H1 (cell line): Measurements from ENCODE around the gene CCDC9B. TPM values are rescaled to one million over a fixed set of nuclear protein-coding genes. Genes with fewer than 3 reads are reported as not detected.

Experiments
- CTCF ChIA-PET: fragments of 300-600 bp; sonication (Branson Sonifier 250); formaldehyde crosslinking; loops from one replicate; lab custom pipeline; 2021; ENCODE audit not compliant: partially characterized antibody; lab: Charles Lee
- POLR2A ChIA-PET: fragments of 300-600 bp; sonication (Branson Sonifier 250); formaldehyde crosslinking; loops from one replicate; lab custom pipeline; 2021; ENCODE audit warnings: inconsistent platforms; ENCODE audit not compliant: partially characterized antibody; lab: Charles Lee
- DNase-seq, 2 experiments: peaks; one replicate each; pipeline versions ENCODE4 v3.0.0 to v3.0.0-alpha.2; 2010 to 2022; ENCODE audit warnings: low spot score in 2 of 2, low read depth in 1 of 2, mixed read lengths in 1 of 2
- FAIRE-seq: peaks from 2 replicates; lab custom pipeline; 2011; peaks lifted over from hg19 to GRCh38; lab: Jason Lieb, UNC
- H2AFZ ChIP-seq: 2 replicates; pipeline ENCODE4 v1.8.1; 2012; ENCODE audit warnings: low read length, inconsistent platforms
- H2AK5ac ChIP-seq: 2 replicates; pipeline ENCODE4 v1.6.1; 2013; ENCODE audit warnings: low read depth, low read length
- H2BK120ac ChIP-seq: replicated peaks from 2 replicates; pipeline ENCODE3; 2013; ENCODE audit warnings: low read depth, low read length, inconsistent platforms
- H2BK12ac ChIP-seq: 2 replicates; pipeline ENCODE4 v1.6.1; 2013; ENCODE audit warnings: low read depth, low read length
- H2BK15ac ChIP-seq: 2 replicates; pipeline ENCODE4 v1.6.1; 2013; ENCODE audit warnings: low read length
- H2BK20ac ChIP-seq: 2 replicates; pipeline ENCODE4 v1.6.1; 2013; ENCODE audit warnings: low read length
- H2BK5ac ChIP-seq: 2 replicates; pipeline ENCODE4 v1.6.1; 2013; ENCODE audit warnings: low read depth, low read length
- H3K14ac ChIP-seq: 2 replicates; pipeline ENCODE4 v1.6.1; 2013; ENCODE audit warnings: inconsistent platforms; ENCODE audit not compliant: insufficient read length
- H3K18ac ChIP-seq: 2 replicates; pipeline ENCODE4 v1.6.1; 2013; ENCODE audit warnings: low read length; ENCODE audit errors: extremely low read depth
- H3K23ac ChIP-seq: 2 replicates; pipeline ENCODE4 v1.6.1; 2013; ENCODE audit warnings: inconsistent platforms; ENCODE audit not compliant: insufficient read length
- H3K23me2 ChIP-seq: 2 replicates; pipeline ENCODE4 v1.6.1; 2013; ENCODE audit warnings: low read depth, low read length
- H3K27ac ChIP-seq: 2 replicates; pipeline ENCODE4 v1.6.1; 2011; ENCODE audit warnings: low read depth, low read length, inconsistent platforms
- H3K27me3 ChIP-seq, 4 experiments: replicated peaks in 1 of 4; 1 replicate in 1 of 4; 2 replicates in 3 of 4; pipeline versions ENCODE4 v1.6.1 to v1.8.1; 2011 to 2013; ENCODE audit warnings: low read length in 3 of 4, mild to moderate bottlenecking in 3 of 4, inconsistent platforms in 2 of 4, mixed read lengths in 2 of 4, moderate library complexity in 1 of 4; ENCODE audit not compliant: control insufficient read depth in 3 of 4, insufficient read depth in 3 of 4; ENCODE audit errors: extremely low read depth in 1 of 4
- H3K36me3 ChIP-seq, 4 experiments: 2 replicates each; pipeline versions ENCODE4 v1.6.1 to v1.8.1; 2011 to 2013; ENCODE audit warnings: mild to moderate bottlenecking in 4 of 4, low read length in 3 of 4, moderate library complexity in 2 of 4, control low read depth in 1 of 4, inconsistent platforms in 1 of 4; ENCODE audit not compliant: insufficient read depth in 4 of 4, control insufficient read depth in 2 of 4
- H3K4ac ChIP-seq: replicated peaks from 2 replicates; pipeline ENCODE3; 2013; ENCODE audit warnings: low read length, low read depth, mixed read lengths, inconsistent platforms; ENCODE audit not compliant: insufficient read length
- H3K4me1 ChIP-seq, 4 experiments: replicated peaks in 1 of 4; 1 replicate in 1 of 4; 2 replicates in 3 of 4; pipeline versions ENCODE4 v1.6.1 to v1.8.1; 2011 to 2013; ENCODE audit warnings: low read length in 3 of 4, inconsistent platforms in 2 of 4, mixed read lengths in 1 of 4; ENCODE audit not compliant: insufficient read depth in 4 of 4, control insufficient read depth in 3 of 4
- H3K4me2 ChIP-seq, 2 experiments: 2 replicates each; pipeline versions ENCODE4 v1.6.1 to v1.8.1; 2011 to 2013; ENCODE audit warnings: low read depth in 2 of 2, low read length in 2 of 2, control low read depth in 1 of 2, inconsistent platforms in 1 of 2, mild to moderate bottlenecking in 1 of 2; ENCODE audit not compliant: insufficient read depth in 1 of 2
- H3K4me3 ChIP-seq, 4 experiments: fragments of 200-600, 300-600 bp in 1 of 4; sonication (generic), shearing (Covaris generic), sonication (Bioruptor Twin) in 1 of 4; 2 replicates each; pipeline versions ENCODE4 v1.5.1 to v1.8.1; 2011 to 2016; ENCODE audit warnings: low read length in 4 of 4, low read depth in 3 of 4, control low read depth in 2 of 4, inconsistent platforms in 2 of 4, mild to moderate bottlenecking in 2 of 4, mixed read lengths in 1 of 4, moderate library complexity in 1 of 4; ENCODE audit not compliant: insufficient read depth in 2 of 4; ENCODE audit errors: extremely low read depth in 1 of 4
- H3K56ac ChIP-seq: replicated peaks from 2 replicates; pipeline ENCODE3; 2013; ENCODE audit warnings: low read depth, mild to moderate bottlenecking, mixed read lengths, low read length, inconsistent platforms; ENCODE audit not compliant: insufficient read length
- H3K79me1 ChIP-seq: 2 replicates; pipeline ENCODE4 v1.6.1; 2013; ENCODE audit warnings: low read depth, low read length, control low read depth
- H3K79me2 ChIP-seq, 2 experiments: 2 replicates each; pipeline versions ENCODE4 v1.6.1 to v1.8.1; 2012 to 2013; ENCODE audit warnings: low read length in 2 of 2, mild to moderate bottlenecking in 2 of 2, inconsistent platforms in 1 of 2; ENCODE audit not compliant: insufficient read depth in 2 of 2, control insufficient read depth in 1 of 2
- H3K9ac ChIP-seq, 4 experiments: replicated peaks in 1 of 4; 1 replicate in 1 of 4; 2 replicates in 3 of 4; pipeline versions ENCODE4 v1.6.1 to v1.8.1; 2011 to 2013; ENCODE audit warnings: low read depth in 3 of 4, low read length in 3 of 4, control low read depth in 2 of 4, mild to moderate bottlenecking in 2 of 4, moderate library complexity in 2 of 4, inconsistent platforms in 1 of 4; ENCODE audit errors: extremely low read depth in 1 of 4
- H3K9me3 ChIP-seq, 2 experiments: 2 replicates each; pipeline versions ENCODE4 v1.6.1 to v1.8.1; 2012 to 2013; ENCODE audit warnings: mild to moderate bottlenecking in 2 of 2, moderate library complexity in 2 of 2, control low read depth in 1 of 2, inconsistent platforms in 1 of 2, low read depth in 1 of 2, low read length in 1 of 2, mixed read lengths in 1 of 2; ENCODE audit not compliant: insufficient read depth in 2 of 2
- H4K20me1 ChIP-seq, 2 experiments: replicated peaks in 1 of 2; 2 replicates each; pipeline versions ENCODE3 to v1.8.1; 2011 to 2013; ENCODE audit warnings: inconsistent platforms in 2 of 2, low read length in 2 of 2, mild to moderate bottlenecking in 1 of 2; ENCODE audit not compliant: insufficient read depth in 2 of 2, control insufficient read depth in 1 of 2
- H4K5ac ChIP-seq: 2 replicates; pipeline ENCODE4 v1.6.1; 2013; ENCODE audit warnings: low read length, low read depth, mixed read lengths, inconsistent platforms; ENCODE audit not compliant: insufficient read length
- H4K8ac ChIP-seq: 2 replicates; pipeline ENCODE4 v1.8.0; 2013; ENCODE audit warnings: mild to moderate bottlenecking, moderate library complexity, low read length, inconsistent platforms; ENCODE audit not compliant: insufficient read depth; ENCODE audit errors: extremely low read depth
- H4K91ac ChIP-seq: replicated peaks from 2 replicates; pipeline ENCODE3; 2013; ENCODE audit warnings: low read length, mixed read lengths, inconsistent platforms; ENCODE audit not compliant: insufficient read length
- CEBPB ChIP-seq: IDR thresholded peaks from 2 replicates; pipeline ENCODE4 v1.6.1; 2012; ENCODE audit warnings: low read depth, low read length
- CHD1 ChIP-seq: IDR thresholded peaks from 2 replicates; pipeline ENCODE4 v1.6.1; 2012; ENCODE audit warnings: low read depth, low read length, improper control_type of control experiment
- POU5F1 ChIP-seq: IDR thresholded peaks from 2 replicates; pipeline ENCODE4 v1.6.1; 2011; ENCODE audit warnings: low read depth, mild to moderate bottlenecking, low read length, moderate library complexity
- SAP30 ChIP-seq: fragments of 300-600 bp; sonication (generic); IDR thresholded peaks from 2 replicates; pipeline ENCODE4 v1.7.1; 2012; ENCODE audit warnings: low read length, moderate library complexity, mild to moderate bottlenecking, inconsistent platforms; ENCODE audit not compliant: insufficient read depth, insufficient replicate concordance
- TBP ChIP-seq: IDR thresholded peaks from 2 replicates; pipeline ENCODE4 v1.6.1; 2011; ENCODE audit warnings: low read depth, low read length, improper control_type of control experiment
- WGBS, 2 experiments: shearing (Covaris generic) in 1 of 2; methylation state at CpG; one replicate each; pipeline versions ENCODE4 v1.1.6 to v1.1.7; 2013 to 2015; ENCODE audit warnings: low lambda C conversion rate in 2 of 2, mixed read lengths in 2 of 2, inconsistent platforms in 1 of 2, low coverage in 1 of 2, missing lambda C conversion rate in 1 of 2; ENCODE audit not compliant: insufficient replicate concordance in 2 of 2, insufficient coverage in 1 of 2, insufficient read length in 1 of 2; ENCODE audit errors: extremely low coverage in 1 of 2, missing lambda C conversion rate in 1 of 2; 5-methylcytosine and 5-hydroxymethylcytosine counted together
- polyA plus RNA-seq, 7 experiments: library from polyadenylated mRNA; depleted of rRNA in 3 of 7; stranded (reverse) in 5 of 7; unstranded in 2 of 7; fragments of >200 nt in 5 of 7; fragments of 200-250 nt in 2 of 7; gene quantifications; 1 replicate in 5 of 7; 2 replicates in 1 of 7; 4 replicates in 1 of 7; pipeline versions ENCODE4 v1.2.1 to v1.2.3, GENCODE V29; 2011 to 2013; ENCODE audit warnings: missing spikeins in 2 of 7, mixed read lengths in 2 of 7
- total RNA-seq: library from RNA; stranded (reverse); fragmentation: NEBNext Ultra II Directional; extraction: Animal tissue kit (Norgen Biotek cat#: 25700); gene quantifications from 2 replicates; pipeline ENCODE4 v1.2.1, GENCODE V29; 2021
- TF ChIP-seq, protein P1 (sequence below): IDR thresholded peaks from 2 replicates; pipeline ENCODE4 v1.6.1; 2012; ENCODE audit warnings: inconsistent platforms

CCDC9B gene
- total and polyA plus RNA-seq, 2 of the 8 experiments (the other 6 are each of a cell fraction or from before 2014, with no cell fraction given): 0.45 to 0.78 TPM

DNA sequence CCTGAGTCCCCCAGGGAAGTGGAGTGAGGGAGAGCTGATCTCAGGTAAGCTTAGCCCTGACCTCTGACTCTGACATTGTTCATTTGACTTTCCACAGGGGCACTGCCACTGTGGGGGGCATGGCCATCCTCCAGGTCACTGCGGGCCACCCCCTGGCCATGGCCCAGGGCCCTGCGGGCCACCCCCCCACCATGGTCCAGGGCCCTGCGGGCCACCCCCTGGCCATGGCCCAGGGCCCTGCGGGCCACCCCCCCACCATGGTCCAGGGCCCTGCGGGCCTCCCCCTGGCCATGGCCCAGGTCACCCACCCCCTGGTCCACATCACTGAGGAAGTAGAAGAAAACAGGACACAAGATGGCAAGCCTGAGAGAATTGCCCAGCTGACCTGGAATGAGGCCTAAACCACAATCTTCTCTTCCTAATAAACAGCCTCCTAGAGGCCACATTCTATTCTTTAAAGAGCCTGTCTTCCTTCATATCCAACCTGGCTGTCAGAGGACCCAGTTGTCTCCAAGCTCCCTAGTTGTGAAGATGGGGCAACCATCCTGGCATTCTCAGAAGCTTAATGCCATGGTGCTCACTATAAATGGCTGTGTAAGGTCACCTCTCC, 15.3 kb upstream of the CCDC9B start:
- Histone ChIP-seq H3K18ac (no peak overlapping the region), H2AK5ac (no peak overlapping the region), H3K36me3 (no peaks in the 10 kb centered on the region), H3K27me3 (peaks cover 0 to 18% (median 8%) of the 10 kb centered on the region in 4 experiments; a peak in 3 of 7 replicates), H3K23me2 (peaks cover 9% of the 10 kb centered on the region), H2BK5ac (no peak overlapping the region), H4K91ac (no peak overlapping the region), H3K79me1 (no peaks in the 10 kb centered on the region), H3K4me3 (no peak overlapping the region), H3K4me2 (no peak overlapping the region), H2BK120ac (no peak overlapping the region), H3K14ac (no peak overlapping the region), H2BK15ac (no peak overlapping the region), H4K20me1 (peaks cover 0 to 2% of the 10 kb centered on the region in 2 experiments), H3K79me2 (no peaks in the 10 kb centered on the region), H2BK20ac (no peak overlapping the region), H4K8ac (0 out of 2 replicates have a peak overlapping the region, but pooled peaks have one; percentile 7), H3K4me1 (peaks cover 11 to 27% (median 18%) of the 10 kb centered on the region in 4 experiments), H2BK12ac (no peak overlapping the region), H3K56ac (no peak overlapping the region), H2AFZ (no peak overlapping the region), H3K4ac (no peak overlapping the region), H3K27ac (no peak overlapping the region), H3K9ac (no peak overlapping the region), H3K9me3 (no peaks in the 10 kb centered on the region), H3K23ac (no peak overlapping the region), H4K5ac (no peak overlapping the region)
- ChIA-PET CTCF (interaction anchor here (0.8 to 27.4 kb wide), 8 partner anchors 10 to 153 kb away, joined by 3 to 452 read pairs (median 4); partner anchors contain the start of gene CCDC9B), POLR2A (interaction anchor here (1.2 to 1.7 kb wide), 2 partner anchors 12 to 113 kb away, joined by 3 to 8 read pairs; no protein-coding TSS in a partner anchor)
- DNase-seq (no peak), FAIRE-seq (no peak)
- 82% methylated on average over 2 of the region's 5 CpGs; no CpG with 5 or more reads in 1 of the 2 experiments for WGBS, 2 experiments
- TF ChIP-seq, protein P1, sequence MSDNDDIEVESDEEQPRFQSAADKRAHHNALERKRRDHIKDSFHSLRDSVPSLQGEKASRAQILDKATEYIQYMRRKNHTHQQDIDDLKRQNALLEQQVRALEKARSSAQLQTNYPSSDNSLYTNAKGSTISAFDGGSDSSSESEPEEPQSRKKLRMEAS: no peak
- TF ChIP-seq CEBPB: no peak
- no peak for TF ChIP-seq TBP
- no peak for TF ChIP-seq SAP30
- no peak for TF ChIP-seq POU5F1
- TF ChIP-seq CHD1: no peak
